ENCODE data around the gene MYOF. TPM values are rescaled to one million over a fixed set of nuclear protein-coding genes. Genes with fewer than 3 reads are reported as not detected.

Gene MYOF
- total RNA-seq, 4 donors from 2014 or later, result 4.1 to 10.3 (median 6.3) TPM

DNA sequence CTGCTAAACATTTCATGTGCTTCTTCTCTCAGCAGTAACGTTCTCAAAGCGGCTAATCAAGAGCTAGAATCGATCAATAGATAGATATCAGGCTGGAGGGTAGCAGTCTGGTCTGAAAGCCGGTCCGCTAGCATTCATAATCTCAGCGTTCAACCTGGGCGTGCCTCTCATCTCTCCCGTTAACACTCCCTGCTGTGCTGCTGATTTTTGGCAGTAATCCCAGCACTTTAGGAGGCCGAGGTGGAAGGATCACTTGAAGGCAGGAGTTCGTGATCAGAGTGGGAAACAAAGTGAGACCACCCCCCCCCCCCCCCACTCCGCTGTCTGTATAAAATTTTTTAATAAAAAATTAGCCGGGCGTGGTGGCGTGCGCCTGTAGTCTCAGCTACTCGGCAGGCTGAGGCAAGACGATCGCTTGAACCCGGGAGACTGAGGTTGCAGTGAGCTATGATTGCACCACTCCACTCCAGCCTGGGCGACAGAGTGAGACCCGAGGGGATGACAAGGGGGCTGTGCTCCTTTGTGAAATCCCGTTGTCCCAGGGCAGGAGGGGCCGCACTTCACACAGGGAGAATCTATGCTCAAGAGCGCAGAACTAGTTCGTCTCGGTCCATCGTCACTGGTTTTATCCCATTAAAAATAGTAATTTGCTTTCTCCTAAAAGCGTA is 13.7 kb upstream of the MYOF start:
- Histone ChIP-seq H3K4me1 (peaks cover 0 to 6% of the 10 kb centered on the region in 2 donors), H3K4me3 (peak overlapping the region; percentile 60 to 89 (median 78)), H3K36me3 (no peaks in the 10 kb centered on the region), H3K27me3 (no peaks in the 10 kb centered on the region), H3K27ac (peak overlapping the region; percentile 3 to 78 (median 69)), H3K9me3 (no peaks in the 10 kb centered on the region)
- no peak for DNase-seq
- peak; percentile 68 to 71 for ATAC-seq
- TF ChIP-seq POLR2A (IDR thresholded peaks at IDR 0.05), result no peak
- TF ChIP-seq, protein P1, sequence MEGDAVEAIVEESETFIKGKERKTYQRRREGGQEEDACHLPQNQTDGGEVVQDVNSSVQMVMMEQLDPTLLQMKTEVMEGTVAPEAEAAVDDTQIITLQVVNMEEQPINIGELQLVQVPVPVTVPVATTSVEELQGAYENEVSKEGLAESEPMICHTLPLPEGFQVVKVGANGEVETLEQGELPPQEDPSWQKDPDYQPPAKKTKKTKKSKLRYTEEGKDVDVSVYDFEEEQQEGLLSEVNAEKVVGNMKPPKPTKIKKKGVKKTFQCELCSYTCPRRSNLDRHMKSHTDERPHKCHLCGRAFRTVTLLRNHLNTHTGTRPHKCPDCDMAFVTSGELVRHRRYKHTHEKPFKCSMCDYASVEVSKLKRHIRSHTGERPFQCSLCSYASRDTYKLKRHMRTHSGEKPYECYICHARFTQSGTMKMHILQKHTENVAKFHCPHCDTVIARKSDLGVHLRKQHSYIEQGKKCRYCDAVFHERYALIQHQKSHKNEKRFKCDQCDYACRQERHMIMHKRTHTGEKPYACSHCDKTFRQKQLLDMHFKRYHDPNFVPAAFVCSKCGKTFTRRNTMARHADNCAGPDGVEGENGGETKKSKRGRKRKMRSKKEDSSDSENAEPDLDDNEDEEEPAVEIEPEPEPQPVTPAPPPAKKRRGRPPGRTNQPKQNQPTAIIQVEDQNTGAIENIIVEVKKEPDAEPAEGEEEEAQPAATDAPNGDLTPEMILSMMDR (IDR thresholded peaks at IDR 0.05 in 4 of 5, conservative IDR thresholded peaks at IDR 0.05 in 1 of 5), result no peak
- in situ Hi-C loops (cut with MboI; ENCODE audit: low sequenced_read_pairs in 4 of 4) (no loop called here), intact Hi-C loops (cut with DNase I; ENCODE audit: low total_unique reads) (loop anchor here (2.0 kb wide), 1 partner anchor 207 kb away; the partner anchor contains the start of gene FRA10AC1)

DNA sequence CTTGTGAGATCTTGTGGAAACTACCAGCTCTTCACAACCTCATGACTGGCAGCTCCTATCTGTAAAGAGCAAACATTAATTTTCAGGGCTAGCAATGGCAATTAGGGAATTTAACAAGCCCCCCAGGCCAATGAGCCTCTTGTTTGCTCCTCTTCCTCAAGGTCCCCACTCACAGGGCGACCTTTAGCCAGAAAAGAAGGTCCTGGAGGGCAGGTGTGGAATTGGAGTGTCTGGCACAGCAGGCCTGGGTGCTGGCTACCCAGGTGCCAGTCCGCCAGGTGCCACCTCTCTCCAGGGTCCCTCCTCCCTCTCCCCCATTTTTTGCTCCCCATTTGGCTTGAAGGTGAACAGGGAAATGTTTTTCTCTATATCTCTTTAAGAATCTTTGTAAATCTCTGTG is 12.4 kb upstream of the MYOF start:
- H3K4me3 ChIP-seq, result no peak overlapping the region
- no peak for ATAC-seq
- no peak for DNase-seq
- H3K4me1 ChIP-seq, result peaks cover 0 to 6% of the 10 kb centered on the region in 2 donors
- H3K9me3 ChIP-seq, result no peaks in the 10 kb centered on the region
- no peaks in the 10 kb centered on the region for H3K27me3 ChIP-seq
- in situ Hi-C loops (cut with MboI; ENCODE audit: low sequenced_read_pairs in 4 of 4) (no loop called here), intact Hi-C loops (cut with DNase I; ENCODE audit: low total_unique reads) (no loop called here)
- H3K27ac ChIP-seq, result no peak overlapping the region
- H3K36me3 ChIP-seq, result no peaks in the 10 kb centered on the region
- TF ChIP-seq, protein P1 (IDR thresholded peaks at IDR 0.05 in 4 of 5, conservative IDR thresholded peaks at IDR 0.05 in 1 of 5), result no peak
- TF ChIP-seq POLR2A (IDR thresholded peaks at IDR 0.05), result no peak

DNA sequence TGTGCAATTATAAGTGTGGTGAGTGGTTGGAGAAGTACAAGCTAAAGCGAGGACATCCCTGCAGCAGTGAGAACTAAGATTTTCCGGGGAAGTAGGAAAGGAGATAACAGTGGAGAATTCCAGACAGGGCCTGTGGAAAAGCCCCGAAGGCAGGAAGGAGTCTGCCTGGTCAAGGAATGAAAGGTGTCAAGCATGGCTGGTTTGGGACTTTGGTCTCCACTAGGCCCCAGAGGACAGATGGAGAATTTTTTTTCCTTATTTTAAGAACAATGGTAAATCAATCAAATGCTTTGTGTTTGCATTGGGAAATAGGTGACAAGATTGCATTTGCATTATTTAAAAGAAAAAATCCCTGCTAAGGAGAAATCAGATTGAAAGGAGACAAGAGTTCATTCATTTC is 11.0 kb upstream of the MYOF start:
- peaks cover 0 to 6% of the 10 kb centered on the region in 2 donors for H3K4me1 ChIP-seq
- H3K9me3 ChIP-seq, result no peaks in the 10 kb centered on the region
- H3K27me3 ChIP-seq, result peaks cover 0 to 6% (median 0%) of the 10 kb centered on the region in 3 donors
- intact Hi-C loops (cut with DNase I; ENCODE audit: low total_unique reads) (no loop called here), in situ Hi-C loops (cut with MboI; ENCODE audit: low sequenced_read_pairs in 4 of 4) (no loop called here)
- DNase-seq, result no peak
- no peak for TF ChIP-seq POLR2A (IDR thresholded peaks at IDR 0.05)
- no peak overlapping the region for H3K27ac ChIP-seq
- no peak for ATAC-seq
- H3K36me3 ChIP-seq, result no peaks in the 10 kb centered on the region
- no peak overlapping the region for H3K4me3 ChIP-seq

DNA sequence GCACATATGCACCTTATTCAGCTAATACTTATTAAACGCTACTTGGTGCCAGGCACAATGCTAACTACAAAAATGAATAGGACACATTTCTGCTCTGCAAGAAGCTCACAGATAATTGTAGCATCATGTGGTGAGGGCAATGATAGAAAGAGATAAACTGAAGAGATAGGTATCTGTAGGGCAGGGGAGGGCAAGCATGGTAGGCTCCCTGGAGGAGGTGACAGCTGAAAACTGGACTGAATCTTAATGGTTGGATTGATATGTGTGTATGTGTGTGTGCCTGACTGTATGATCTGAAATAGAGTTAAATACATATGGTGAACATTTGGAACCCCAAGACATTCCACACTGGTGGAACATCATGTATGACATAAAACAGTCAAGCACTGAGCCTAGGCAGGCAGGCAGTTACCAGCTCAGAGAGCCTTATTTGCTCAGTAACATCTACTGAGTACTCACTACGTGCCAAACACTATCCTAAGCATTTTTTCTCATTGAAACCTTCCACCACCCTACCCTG is 9.5 kb upstream of the MYOF start:
- Histone ChIP-seq H3K36me3 (no peaks in the 10 kb centered on the region), H3K27ac (no peak overlapping the region), H3K27me3 (peaks cover 0 to 6% (median 0%) of the 10 kb centered on the region in 3 donors), H3K4me3 (no peak overlapping the region), H3K9me3 (no peaks in the 10 kb centered on the region), H3K4me1 (peaks cover 0 to 6% of the 10 kb centered on the region in 2 donors)
- DNase-seq (no peak), ATAC-seq (no peak)
- intact Hi-C loops (cut with DNase I; ENCODE audit: low total_unique reads) (no loop called here), in situ Hi-C loops (cut with MboI; ENCODE audit: low sequenced_read_pairs in 4 of 4) (no loop called here)
- TF ChIP-seq, protein P1 (IDR thresholded peaks at IDR 0.05 in 4 of 5, conservative IDR thresholded peaks at IDR 0.05 in 1 of 5), result no peak
- TF ChIP-seq POLR2A (IDR thresholded peaks at IDR 0.05), result no peak

DNA sequence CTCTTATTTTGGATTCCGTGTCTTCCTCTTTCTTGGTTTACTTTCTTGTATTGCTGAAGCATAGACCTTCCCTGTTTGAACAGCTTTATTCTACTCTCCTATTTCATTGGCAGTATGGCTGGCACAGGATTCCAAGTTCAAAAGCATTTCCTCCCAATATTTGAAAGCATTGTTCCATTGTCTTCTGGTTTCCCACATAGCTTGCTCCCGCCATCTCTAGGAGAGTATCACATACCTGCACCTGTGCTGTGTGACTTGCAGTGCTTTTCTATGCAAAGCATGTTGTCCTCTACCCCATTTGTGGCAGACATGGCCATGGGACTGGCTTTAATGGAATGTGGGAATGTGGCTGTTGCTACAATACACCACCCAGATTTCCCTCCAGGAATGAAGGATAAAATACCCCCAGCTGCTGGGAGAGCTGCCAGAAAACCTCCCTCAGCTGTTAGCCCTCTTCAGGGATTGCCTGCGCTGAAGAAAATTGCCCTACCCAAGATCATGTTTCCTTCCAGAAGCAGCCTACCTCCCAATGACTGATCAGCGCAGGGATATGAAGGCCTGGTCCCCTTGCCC is 6.9 kb upstream of the MYOF start:
- Histone ChIP-seq H3K36me3 (no peaks in the 10 kb centered on the region), H3K27ac (no peak overlapping the region), H3K27me3 (peaks cover 0 to 6% (median 0%) of the 10 kb centered on the region in 3 donors), H3K4me1 (no peaks in the 10 kb centered on the region), H3K4me3 (no peak overlapping the region), H3K9me3 (no peaks in the 10 kb centered on the region)
- TF ChIP-seq POLR2A (IDR thresholded peaks at IDR 0.05), result no peak
- TF ChIP-seq, protein P1 (IDR thresholded peaks at IDR 0.05 in 4 of 5, conservative IDR thresholded peaks at IDR 0.05 in 1 of 5), result no peak
- intact Hi-C loops (cut with DNase I; ENCODE audit: low total_unique reads) (no loop called here), in situ Hi-C loops (cut with MboI; ENCODE audit: low sequenced_read_pairs in 4 of 4) (no loop called here)
- ATAC-seq, result no peak
- no peak for DNase-seq
